VCaP (cell line): ENCODE data around the gene ASTL.

ENCODE experiments used
- H3K27ac ChIP-seq: fragments of 450-650 bp; 2 replicates; pipeline ENCODE4 v1.5.1; 2017
- TF ChIP-seq, protein P1 (sequence below): fragments of 450-650 bp; conservative IDR thresholded peaks from 2 replicates; pipeline ENCODE4 v1.5.1; 2017; ENCODE audit warnings: mild to moderate bottlenecking, moderate library complexity

The ASTL gene

DNA sequence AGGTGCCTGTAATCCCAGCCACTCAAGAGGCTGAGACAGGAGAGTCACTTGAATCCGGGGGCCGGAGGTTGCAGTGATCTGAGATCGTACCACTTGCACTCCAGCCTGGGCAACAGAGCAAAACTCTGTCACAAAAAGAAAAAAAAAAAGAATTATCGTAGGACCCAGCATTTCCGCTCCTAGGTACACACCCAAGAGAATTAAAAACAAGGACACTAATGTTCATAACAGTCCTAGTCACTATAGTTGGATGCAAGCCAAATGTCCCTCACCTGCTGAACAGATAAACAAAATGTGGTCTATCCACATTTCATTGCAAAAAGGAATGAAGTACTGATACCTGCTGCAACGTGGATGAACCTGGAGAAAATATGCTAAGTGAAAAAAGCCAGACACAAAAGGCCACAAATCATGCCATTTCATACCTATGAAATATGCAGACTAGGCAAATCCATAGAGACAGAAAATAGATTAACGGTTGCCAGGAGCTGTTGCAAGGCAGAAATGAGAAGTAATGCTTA lies 43.1 kb downstream of the ASTL start:
- TF ChIP-seq, protein P1, sequence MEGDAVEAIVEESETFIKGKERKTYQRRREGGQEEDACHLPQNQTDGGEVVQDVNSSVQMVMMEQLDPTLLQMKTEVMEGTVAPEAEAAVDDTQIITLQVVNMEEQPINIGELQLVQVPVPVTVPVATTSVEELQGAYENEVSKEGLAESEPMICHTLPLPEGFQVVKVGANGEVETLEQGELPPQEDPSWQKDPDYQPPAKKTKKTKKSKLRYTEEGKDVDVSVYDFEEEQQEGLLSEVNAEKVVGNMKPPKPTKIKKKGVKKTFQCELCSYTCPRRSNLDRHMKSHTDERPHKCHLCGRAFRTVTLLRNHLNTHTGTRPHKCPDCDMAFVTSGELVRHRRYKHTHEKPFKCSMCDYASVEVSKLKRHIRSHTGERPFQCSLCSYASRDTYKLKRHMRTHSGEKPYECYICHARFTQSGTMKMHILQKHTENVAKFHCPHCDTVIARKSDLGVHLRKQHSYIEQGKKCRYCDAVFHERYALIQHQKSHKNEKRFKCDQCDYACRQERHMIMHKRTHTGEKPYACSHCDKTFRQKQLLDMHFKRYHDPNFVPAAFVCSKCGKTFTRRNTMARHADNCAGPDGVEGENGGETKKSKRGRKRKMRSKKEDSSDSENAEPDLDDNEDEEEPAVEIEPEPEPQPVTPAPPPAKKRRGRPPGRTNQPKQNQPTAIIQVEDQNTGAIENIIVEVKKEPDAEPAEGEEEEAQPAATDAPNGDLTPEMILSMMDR: no peak
- no peak overlapping the region for H3K27ac ChIP-seq

DNA sequence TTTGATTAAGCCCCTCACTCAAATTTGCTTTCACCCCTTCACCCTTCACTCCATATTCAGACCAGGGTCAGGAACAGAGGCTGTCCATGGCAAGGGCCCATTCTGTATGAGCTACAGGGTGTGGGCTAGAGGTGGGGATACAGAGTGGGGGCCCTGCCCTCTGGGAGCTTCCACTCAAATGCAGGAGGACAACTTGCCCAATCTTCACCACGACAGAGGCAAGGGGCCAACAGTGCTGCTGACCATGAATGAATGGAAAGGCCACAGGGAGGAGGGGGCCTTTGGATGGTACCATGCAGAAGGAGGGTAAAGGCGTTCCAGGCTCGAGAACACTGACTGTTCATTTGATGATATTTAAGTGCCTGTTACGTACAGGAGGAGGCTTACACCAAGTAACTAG lies 44.8 kb downstream of the ASTL start:
- TF ChIP-seq, protein P1: no peak

DNA sequence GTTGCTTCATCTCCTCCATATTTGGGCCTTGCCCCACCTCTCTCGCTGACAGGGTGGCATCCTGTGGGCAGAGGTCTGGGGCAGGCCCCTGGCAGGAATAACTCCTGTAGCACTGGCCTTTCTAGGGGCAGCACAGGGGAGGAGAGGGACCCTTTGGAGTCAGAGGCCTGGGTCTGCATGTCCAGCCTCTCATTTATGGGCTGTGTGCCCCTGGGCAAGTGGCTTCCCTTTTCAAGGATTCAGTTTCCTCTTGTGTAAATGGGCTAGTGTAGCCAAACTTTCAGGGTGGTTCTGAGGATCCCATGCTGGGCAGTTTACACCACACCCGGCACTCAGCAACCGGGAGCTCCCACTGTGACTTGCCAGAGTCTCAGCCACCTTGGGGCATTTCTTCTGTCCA lies 45.4 kb downstream of the ASTL start:
- no peak overlapping the region for H3K27ac ChIP-seq
- TF ChIP-seq, protein P1: no peak

More for the DNA sequence above, 44.8 kb downstream of the ASTL start:
- no peak overlapping the region for H3K27ac ChIP-seq

DNA sequence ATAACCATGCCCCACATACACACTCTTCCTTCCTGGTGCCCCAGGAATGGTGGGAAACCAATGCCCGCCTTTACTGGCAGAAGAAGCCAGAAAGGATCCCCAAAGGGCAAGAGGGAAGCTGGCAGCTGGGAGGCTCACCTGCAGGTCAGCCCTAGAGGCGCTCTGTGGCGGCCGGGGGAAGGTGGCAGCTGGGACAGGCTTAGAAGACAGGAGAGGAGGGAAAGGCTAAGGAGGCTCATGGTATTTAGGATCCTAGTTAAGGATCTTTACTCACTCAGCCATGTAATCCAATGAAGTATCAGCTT lies 45.8 kb downstream of the ASTL start:
- TF ChIP-seq, protein P1: no peak
- no peak overlapping the region for H3K27ac ChIP-seq

DNA sequence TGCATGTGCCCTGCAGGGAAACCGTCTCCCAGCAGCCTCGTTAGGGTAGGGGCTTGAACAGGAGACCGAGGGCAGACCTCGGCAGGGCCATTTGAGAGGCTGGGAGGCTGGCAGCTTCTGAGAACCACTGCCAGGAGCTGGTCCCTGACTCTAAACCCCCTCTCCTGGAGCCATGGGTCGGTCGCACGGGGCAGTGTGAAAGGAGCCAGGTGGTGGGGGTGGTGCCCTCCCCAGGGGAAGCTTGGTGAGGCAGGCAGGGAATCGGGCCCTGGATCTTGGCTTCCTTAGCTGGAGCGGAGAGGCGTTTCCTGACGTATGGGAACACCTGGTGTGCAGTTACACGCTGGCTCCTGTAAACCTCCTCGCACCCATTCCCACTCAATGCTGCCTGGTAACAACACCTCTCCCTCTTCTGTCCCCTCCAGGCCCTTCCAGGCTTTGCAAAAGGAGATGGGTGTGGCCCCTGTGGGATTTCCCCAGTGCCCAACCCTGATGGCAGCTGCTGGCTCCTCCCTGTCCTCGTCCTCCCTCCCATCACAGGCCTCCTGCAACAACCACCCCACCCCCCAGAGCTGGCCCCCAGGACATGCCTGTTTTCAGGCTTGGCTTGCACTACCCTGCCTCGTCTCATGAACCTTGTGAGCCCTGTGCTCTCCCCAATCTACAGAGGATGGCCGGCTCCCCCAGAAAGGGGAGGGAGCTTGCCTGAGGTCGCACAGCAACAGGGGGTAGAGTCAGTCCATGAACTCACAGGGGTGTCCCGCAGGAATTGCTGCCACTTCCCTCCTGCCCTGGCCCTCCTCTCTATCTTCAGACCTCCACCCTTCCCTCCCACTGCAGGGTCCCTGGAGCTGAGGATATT lies 46.4 kb downstream of the ASTL start:
- no peak overlapping the region for H3K27ac ChIP-seq
- TF ChIP-seq, protein P1: no peak

DNA sequence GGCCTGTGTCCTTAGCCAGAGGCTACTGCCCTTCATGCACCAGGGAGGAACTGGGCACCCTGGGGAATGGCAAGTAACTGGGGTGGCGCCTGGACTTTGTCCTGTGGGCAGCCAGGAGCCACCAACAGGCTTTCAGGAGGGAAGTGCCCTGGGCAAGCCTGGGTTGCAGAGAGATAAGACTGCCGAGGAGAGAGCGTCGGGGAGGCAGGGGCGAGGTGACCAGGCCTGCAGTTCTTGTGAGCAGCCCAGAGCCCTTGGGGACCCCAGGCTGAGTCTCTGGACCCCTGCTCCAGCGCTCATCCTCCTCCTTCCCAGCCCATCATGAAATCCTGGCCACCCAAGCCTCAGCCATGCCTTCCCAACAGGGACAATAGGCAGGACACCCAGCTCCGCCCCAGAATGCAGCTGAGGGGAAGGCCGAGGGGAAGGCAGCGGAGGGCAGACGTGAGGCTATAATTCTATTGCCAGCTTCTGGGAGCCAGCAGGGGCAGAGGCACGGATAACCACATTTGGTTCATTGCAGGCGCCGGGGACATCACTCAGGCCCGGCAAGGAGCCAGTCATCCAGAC lies 47.1 kb downstream of the ASTL start:
- no peak overlapping the region for H3K27ac ChIP-seq
- TF ChIP-seq, protein P1: no peak

DNA sequence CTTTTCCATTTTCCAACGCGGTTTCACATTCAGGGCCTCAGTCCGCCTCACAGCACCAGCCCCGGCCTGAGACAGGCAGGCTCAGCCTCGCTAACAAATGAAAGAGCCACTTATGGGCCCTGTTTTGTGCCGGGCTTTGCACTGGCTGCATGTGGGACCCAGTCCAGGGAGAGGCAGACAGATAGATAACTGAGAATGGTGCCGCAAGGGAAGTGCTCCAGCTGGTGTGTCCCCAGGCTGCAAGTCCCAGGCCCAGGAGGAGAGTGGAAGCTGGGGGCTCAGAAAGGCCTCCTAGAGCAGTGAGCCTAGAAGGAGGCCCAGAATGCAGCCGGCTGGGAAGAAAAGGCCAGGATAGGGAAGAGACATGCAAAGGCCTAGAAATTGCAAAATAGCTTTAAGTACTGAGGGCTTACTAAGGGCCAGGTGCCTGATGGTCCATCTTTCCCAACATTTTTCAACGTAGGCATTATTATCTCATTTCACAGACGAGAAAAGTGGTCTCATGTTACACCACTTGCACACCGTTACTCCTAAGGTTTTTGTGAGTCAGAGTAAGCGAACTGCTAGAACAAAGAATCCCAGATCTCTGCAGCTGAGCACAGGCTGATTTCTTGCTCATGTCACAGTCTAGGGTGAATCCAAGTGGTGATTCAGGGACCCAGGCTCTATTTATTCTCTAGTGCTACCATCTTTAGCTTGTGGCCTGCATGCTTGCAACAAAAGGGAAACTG lies 47.9 kb downstream of the ASTL start:
- TF ChIP-seq, protein P1: no peak
- no peak overlapping the region for H3K27ac ChIP-seq
